Stimulated activated CD4-positive, alpha-beta T cell treated with anti-CD3 and anti-CD28 coated beads, Interleukin-12 subunit alpha, Interleukin-12 subunit beta, amount 100 ng/mL, for 24 hours (primary cell): Measurements from ENCODE around the gene CLASRP.

ENCODE experiments used
- DNase-seq, 2 experiments: peaks; one replicate each; pipeline ENCODE4 v3.0.0-alpha.2; 2020; ENCODE audit warnings: low read depth in 2 of 2

Gene CLASRP

GRCh38 chr19:45061965-45062364, 23.1 kb downstream of the CLASRP start:
- no peak for DNase-seq

- DNase-seq: no peak
Observed at GRCh38 chr19:45063851-45064801, 25.3 kb downstream of the CLASRP start.

- DNase-seq: no peak
Observed at GRCh38 chr19:45066921-45067661, 28.2 kb downstream of the CLASRP start.

- no peak for DNase-seq
Observed at GRCh38 chr19:45068041-45068440, 29.2 kb downstream of the CLASRP start.

GRCh38 chr19:45069056-45069455, 30.2 kb downstream of the CLASRP start:
- no peak for DNase-seq

GRCh38 chr19:45070214-45070613, 31.4 kb downstream of the CLASRP start:
- no peak for DNase-seq

- no peak for DNase-seq
Observed at GRCh38 chr19:45070861-45071544, 32.2 kb downstream of the CLASRP start.

- DNase-seq: no peak
Observed at GRCh38 chr19:45071545-45071938, 32.7 kb downstream of the CLASRP start.

GRCh38 chr19:45071969-45072790, 33.3 kb downstream of the CLASRP start:
- DNase-seq: no peak

- DNase-seq: no peak
Observed at GRCh38 chr19:45074744-45075300, 36.0 kb downstream of the CLASRP start.

GRCh38 chr19:45075301-45076028, 36.6 kb downstream of the CLASRP start:
- no peak for DNase-seq

- peak; percentile 58 to 79 for DNase-seq
Observed at GRCh38 chr19:45076029-45076850, 37.4 kb downstream of the CLASRP start, which contains the start of gene ZNF296. ZNF296 (minus strand) TSS chr19:45076478; CDS start chr19:45076373, 105 bp downstream.

- no peak for DNase-seq
Observed at GRCh38 chr19:45076851-45077730, 38.2 kb downstream of the CLASRP start.

- DNase-seq: no peak
Observed at GRCh38 chr19:45078390-45079062, 39.7 kb downstream of the CLASRP start.

- peak; percentile 69 to 71 for DNase-seq
Observed at GRCh38 chr19:45079063-45079910, 40.4 kb downstream of the CLASRP start, which contains the start of gene GEMIN7. GEMIN7 (plus strand) TSS chr19:45079260; CDS start chr19:45090115, 10,855 bp downstream.

- no peak for DNase-seq
Observed at GRCh38 chr19:45079911-45080370, 41.1 kb downstream of the CLASRP start.
